Measurements from ENCODE around the gene ARL3.
"Not testable (repeated sequence)": the region's sequence is repeated elsewhere in the genome, so short reads cannot be mapped to it uniquely, and the experiment has no call there.

The ARL3 gene

GRCh38 chr10:102713814-102714620 is at the start of gene ARL3:
Gene ARL3, minus strand, starts transcription at chr10:102714397. Its CDS starts 122 bp downstream, at chr10:102714275.
- H3K27me3 ChIP-seq (replicated peaks; ENCODE audit: control insufficient read depth, insufficient read depth, low read length): no peaks in the 10 kb centered on the region
- H3K36me3 ChIP-seq (ENCODE audit: control insufficient read depth, insufficient read depth, low read length): peaks cover 2% of the 10 kb centered on the region; the same call in 1 of the 2 replicates
- peak; percentile 50 for TF ChIP-seq CTCF (IDR thresholded peaks at IDR 0.05; ENCODE audit: insufficient read depth, low read length, poor library complexity, severe bottlenecking)
- peak within 1 kb of the TSS; percentile 92 for H3K4me3 ChIP-seq (replicated peaks; ENCODE audit: low read depth, low read length)
- peak; percentile 98 for DNase-seq (ENCODE audit: extremely low read depth, insufficient read length)

DNA sequence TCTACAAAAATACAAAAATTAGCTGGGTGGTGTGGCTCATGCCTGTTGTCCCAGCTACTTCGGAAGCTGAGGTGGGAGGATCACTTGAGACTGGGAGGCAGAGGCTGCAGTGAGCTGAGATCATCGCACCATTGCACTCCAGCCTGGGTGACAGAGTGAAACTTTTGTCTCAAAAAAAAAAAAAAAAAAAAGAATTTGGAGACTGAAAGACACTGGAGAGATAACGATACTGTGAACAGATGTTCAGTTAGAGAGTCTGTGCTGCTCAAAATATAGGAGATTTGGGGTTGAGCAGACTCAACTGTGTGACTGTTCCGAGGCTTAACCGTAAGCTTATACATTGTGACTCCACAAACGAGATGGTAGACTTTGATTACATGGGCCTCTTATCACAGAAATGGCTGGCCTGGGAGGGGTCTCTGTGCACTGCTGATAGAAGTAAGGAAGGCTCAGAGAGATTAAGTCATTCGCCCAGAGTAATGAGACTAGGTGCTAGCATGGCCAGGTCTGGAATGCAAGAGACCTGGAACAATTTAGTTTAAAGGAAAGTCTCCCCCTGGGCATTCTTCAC is 48.9 kb upstream of the ARL3 start:
- Histone ChIP-seq H3K36me3 (ENCODE audit: control insufficient read depth, insufficient read depth, low read length) (peaks cover 2% of the 10 kb centered on the region; the same call in 1 of the 2 replicates), H3K4me3 (replicated peaks; ENCODE audit: low read depth, low read length) (no peak overlapping the region), H3K27me3 (replicated peaks; ENCODE audit: control insufficient read depth, insufficient read depth, low read length) (no peaks in the 10 kb centered on the region)
- DNase-seq (ENCODE audit: extremely low read depth, insufficient read length): no peak
- no peak for TF ChIP-seq CTCF (IDR thresholded peaks at IDR 0.05; ENCODE audit: insufficient read depth, low read length, poor library complexity, severe bottlenecking)

DNA sequence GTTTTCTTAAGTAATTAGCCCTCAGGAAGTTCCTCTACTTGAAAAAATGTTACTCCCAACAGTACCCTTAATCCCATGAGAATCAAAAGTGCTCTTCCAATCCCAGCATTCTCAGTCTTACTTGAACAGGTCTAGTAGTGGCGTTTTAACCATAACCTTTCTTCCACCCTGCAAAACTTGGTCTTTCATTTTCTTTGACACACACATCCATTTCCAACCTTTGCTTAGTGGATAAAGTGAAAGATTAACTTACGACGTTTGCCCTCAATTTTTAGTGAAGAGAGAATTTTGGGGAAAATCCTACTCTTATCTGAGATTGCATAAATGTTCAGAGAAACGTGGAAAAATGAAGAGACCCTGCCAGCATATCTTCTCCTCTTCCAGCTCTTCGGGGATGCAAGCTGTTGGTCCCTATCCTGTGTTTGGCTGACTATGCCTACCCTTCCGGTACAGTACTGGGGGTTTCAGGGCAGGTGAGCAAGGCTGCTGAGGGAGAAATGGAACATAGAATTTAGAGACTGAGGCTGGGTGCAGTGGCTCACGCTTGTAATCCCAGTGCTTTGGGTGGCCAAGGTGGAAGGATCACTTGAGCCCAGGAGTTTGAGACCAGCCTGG is 48.3 kb upstream of the ARL3 start:
- TF ChIP-seq CTCF (IDR thresholded peaks at IDR 0.05; ENCODE audit: insufficient read depth, low read length, poor library complexity, severe bottlenecking): no peak
- no peak overlapping the region for H3K4me3 ChIP-seq (replicated peaks; ENCODE audit: low read depth, low read length)
- H3K36me3 ChIP-seq (ENCODE audit: control insufficient read depth, insufficient read depth, low read length): peaks cover 2% of the 10 kb centered on the region; the same call in 1 of the 2 replicates
- no peaks in the 10 kb centered on the region for H3K27me3 ChIP-seq (replicated peaks; ENCODE audit: control insufficient read depth, insufficient read depth, low read length)
- no peak for DNase-seq (ENCODE audit: extremely low read depth, insufficient read length)

DNA sequence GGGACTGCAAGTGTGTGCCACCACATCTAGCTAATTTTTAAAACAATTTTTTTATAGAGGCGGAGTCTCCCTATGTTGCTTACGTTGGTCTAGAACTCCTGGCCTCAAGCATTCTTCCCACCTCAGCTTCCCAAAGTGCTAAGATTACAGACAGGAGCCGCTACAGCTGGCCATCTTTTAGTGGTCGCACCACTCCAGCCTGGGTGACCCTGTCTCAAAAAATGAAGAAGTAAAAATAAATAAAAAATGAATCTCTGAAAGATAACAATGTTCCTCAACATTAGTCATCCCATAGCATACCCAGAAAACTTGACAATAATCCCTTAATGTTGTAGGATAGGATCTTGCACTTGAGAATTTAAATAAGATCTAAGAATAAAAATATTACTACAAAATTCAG is 47.8 kb upstream of the ARL3 start:
- Histone ChIP-seq H3K36me3 (ENCODE audit: control insufficient read depth, insufficient read depth, low read length) (peaks cover 2% of the 10 kb centered on the region; the same call in 1 of the 2 replicates), H3K27me3 (replicated peaks; ENCODE audit: control insufficient read depth, insufficient read depth, low read length) (no peaks in the 10 kb centered on the region), H3K4me3 (replicated peaks; ENCODE audit: low read depth, low read length) (no peak overlapping the region)
- TF ChIP-seq CTCF (IDR thresholded peaks at IDR 0.05; ENCODE audit: insufficient read depth, low read length, poor library complexity, severe bottlenecking): no peak
- DNase-seq (ENCODE audit: extremely low read depth, insufficient read length): no peak

DNA sequence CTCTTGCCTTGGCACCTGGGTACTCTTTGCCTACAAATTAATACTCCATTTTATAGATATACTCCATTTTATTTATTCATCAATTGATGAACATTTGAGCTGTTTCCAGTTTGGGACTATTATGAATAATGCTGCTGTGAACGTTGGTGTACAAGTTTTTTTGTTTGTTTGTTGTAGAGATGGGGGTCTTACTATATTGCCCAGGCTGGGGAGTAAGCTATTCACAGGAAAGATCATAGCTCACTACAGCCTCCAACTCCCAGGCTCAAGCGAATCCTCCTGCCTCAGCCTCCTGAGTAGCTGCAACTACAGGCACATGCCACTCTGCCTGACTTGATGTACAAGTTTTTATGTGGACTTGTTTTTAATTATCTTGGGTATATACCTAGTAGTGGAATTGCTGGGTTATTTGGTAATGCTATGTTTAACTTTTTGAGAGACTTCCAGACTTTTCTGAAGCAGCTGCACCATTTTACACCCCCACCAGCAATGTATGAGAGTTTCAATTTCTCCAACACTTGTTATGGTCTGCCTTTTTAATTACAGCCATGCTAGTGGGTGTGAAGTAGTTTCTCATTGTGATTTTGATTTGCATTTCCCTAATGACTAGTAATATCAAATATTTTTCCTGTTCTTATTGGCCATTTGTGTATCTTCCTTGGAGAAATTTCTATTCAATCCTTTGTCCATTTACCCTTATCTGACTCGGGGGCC is 45.5 kb upstream of the ARL3 start:
- Histone ChIP-seq H3K36me3 (ENCODE audit: control insufficient read depth, insufficient read depth, low read length) (peaks cover 2% of the 10 kb centered on the region; the same call in 1 of the 2 replicates), H3K4me3 (replicated peaks; ENCODE audit: low read depth, low read length) (no peak overlapping the region), H3K27me3 (replicated peaks; ENCODE audit: control insufficient read depth, insufficient read depth, low read length) (no peaks in the 10 kb centered on the region)
- no peak for TF ChIP-seq CTCF (IDR thresholded peaks at IDR 0.05; ENCODE audit: insufficient read depth, low read length, poor library complexity, severe bottlenecking)
- no peak for DNase-seq (ENCODE audit: extremely low read depth, insufficient read length)

DNA sequence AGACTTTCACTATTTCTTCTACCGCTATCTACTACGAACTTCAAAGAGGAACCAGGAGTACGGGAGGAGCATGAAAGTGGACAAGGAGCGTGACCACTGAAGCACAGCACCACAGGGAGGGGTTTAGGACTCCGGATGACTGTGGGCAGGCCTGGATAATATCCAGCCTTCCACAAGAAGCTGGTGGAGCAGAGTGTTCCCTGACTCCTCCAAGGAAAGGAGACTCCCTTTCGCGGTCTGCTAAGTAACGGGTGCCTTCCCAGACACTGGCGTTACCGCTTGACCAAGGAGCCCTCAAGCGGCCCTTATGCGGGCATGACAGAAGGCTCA is 44.7 kb upstream of the ARL3 start:
- not testable (repeated sequence) for H3K27me3 ChIP-seq (replicated peaks; ENCODE audit: control insufficient read depth, insufficient read depth, low read length); DNase-seq (ENCODE audit: extremely low read depth, insufficient read length); H3K36me3 ChIP-seq (ENCODE audit: control insufficient read depth, insufficient read depth, low read length); H3K4me3 ChIP-seq (replicated peaks; ENCODE audit: low read depth, low read length)

Data from GM06990 (cell line).